Measurements from ENCODE around the gene SCTR.

Gene SCTR

DNA sequence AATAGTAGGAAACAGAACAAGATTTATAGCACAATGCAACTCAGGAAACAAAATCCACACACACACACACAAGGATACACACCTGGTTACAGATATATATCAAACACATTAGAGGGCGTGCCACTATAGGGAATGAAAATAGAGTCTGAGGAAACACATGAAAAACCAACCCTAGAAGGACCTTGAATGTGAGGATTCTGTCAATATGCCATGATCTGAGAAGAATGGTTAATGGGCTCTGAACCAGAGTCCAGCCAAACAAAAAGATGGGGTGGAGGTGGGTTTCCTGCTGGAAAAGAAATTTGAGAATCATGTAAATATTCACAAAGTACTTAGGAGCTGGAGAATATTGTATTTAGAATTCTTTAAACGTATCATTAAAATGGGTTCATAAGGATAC is 100.5 kb downstream of the SCTR start:
- no peaks in the 10 kb centered on the region for H3K36me3 ChIP-seq (ENCODE audit: control insufficient read depth, insufficient read depth, low read length)
- no peak overlapping the region for H3K4me2 ChIP-seq (ENCODE audit: low read length)
- TF ChIP-seq, protein P1, sequence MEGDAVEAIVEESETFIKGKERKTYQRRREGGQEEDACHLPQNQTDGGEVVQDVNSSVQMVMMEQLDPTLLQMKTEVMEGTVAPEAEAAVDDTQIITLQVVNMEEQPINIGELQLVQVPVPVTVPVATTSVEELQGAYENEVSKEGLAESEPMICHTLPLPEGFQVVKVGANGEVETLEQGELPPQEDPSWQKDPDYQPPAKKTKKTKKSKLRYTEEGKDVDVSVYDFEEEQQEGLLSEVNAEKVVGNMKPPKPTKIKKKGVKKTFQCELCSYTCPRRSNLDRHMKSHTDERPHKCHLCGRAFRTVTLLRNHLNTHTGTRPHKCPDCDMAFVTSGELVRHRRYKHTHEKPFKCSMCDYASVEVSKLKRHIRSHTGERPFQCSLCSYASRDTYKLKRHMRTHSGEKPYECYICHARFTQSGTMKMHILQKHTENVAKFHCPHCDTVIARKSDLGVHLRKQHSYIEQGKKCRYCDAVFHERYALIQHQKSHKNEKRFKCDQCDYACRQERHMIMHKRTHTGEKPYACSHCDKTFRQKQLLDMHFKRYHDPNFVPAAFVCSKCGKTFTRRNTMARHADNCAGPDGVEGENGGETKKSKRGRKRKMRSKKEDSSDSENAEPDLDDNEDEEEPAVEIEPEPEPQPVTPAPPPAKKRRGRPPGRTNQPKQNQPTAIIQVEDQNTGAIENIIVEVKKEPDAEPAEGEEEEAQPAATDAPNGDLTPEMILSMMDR (IDR thresholded peaks at IDR 0.05), result no peak
- no peak overlapping the region for H3K27ac ChIP-seq
- no peaks in the 10 kb centered on the region for H3K79me2 ChIP-seq
- peaks cover 42% of the 10 kb centered on the region for H3K4me1 ChIP-seq
- H3K9ac ChIP-seq, result no peak overlapping the region
- no peak overlapping the region for H2AFZ ChIP-seq
- no peak overlapping the region for H3K4me3 ChIP-seq (ENCODE audit: low read depth, low read length)
- no peaks in the 10 kb centered on the region for H3K27me3 ChIP-seq (ENCODE audit: control insufficient read depth, insufficient read depth, low read length)
- no peaks in the 10 kb centered on the region for H3K9me3 ChIP-seq (ENCODE audit: control insufficient read depth, low read length)

DNA sequence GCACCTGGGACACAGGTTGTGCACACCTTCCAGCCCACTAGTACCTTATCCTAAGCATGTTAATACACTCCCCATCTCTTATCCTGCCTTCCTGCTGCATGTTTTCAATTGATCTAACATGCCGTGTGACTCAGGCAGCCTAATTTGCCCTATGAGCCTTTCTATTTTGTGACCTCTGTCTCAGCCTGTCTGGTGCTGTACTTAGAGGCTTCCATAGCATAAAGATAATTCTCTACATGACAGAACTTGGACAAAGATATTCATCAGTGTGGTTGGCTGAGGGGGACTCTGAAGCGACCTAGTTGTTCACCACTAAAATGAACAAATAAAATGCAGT is 101.2 kb downstream of the SCTR start:
- no peaks in the 10 kb centered on the region for H3K79me2 ChIP-seq
- H3K36me3 ChIP-seq (ENCODE audit: control insufficient read depth, insufficient read depth, low read length), result no peaks in the 10 kb centered on the region
- TF ChIP-seq, protein P1 (IDR thresholded peaks at IDR 0.05), result no peak
- H3K9ac ChIP-seq, result no peak overlapping the region
- H3K4me3 ChIP-seq (ENCODE audit: low read depth, low read length), result no peak overlapping the region
- H3K27ac ChIP-seq, result no peak overlapping the region
- H3K27me3 ChIP-seq (ENCODE audit: control insufficient read depth, insufficient read depth, low read length), result no peaks in the 10 kb centered on the region
- no peak overlapping the region for H3K4me2 ChIP-seq (ENCODE audit: low read length)
- no peak overlapping the region for H2AFZ ChIP-seq
- H3K4me1 ChIP-seq, result peaks cover 36% of the 10 kb centered on the region
- no peaks in the 10 kb centered on the region for H3K9me3 ChIP-seq (ENCODE audit: control insufficient read depth, low read length)

DNA sequence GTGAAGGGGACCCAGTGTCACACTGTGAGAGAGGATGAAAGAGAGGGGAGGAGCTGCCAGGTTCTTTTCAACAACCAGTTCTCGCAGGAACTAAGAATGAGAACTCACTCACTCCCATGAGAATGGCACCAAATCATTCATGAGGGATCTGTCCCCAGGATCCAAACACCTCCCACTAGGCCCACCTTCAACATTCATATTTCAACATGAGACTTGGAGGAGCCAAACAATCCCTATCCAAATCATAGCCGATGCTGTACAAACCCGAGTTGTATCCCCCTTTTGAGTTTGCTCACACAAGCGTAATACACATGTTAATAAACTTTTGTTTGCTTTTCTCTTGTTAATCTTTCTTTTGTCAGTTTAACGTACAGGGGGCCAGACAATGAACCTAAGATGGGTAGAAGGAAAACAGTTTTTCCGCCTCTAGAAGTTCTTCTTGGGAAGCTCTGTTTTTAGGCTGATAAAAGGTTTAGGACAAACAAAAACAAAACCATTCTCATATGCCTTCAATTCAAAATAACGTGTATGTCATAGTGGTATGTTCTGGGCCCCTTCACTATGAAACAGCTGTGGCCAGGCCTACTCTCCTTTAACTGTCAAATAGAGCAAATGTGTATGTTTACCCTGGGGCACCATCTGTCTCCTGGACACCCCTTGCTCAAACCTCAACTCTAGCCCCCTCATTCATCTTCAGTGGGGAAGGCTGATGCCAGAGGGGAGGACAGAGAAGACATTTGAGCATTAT is 101.7 kb downstream of the SCTR start:
- TF ChIP-seq, protein P1 (IDR thresholded peaks at IDR 0.05), result no peak
- H3K27ac ChIP-seq, result no peak overlapping the region
- peaks cover 32% of the 10 kb centered on the region for H3K4me1 ChIP-seq
- H3K36me3 ChIP-seq (ENCODE audit: control insufficient read depth, insufficient read depth, low read length), result no peaks in the 10 kb centered on the region
- H3K9me3 ChIP-seq (ENCODE audit: control insufficient read depth, low read length), result no peaks in the 10 kb centered on the region
- no peaks in the 10 kb centered on the region for H3K27me3 ChIP-seq (ENCODE audit: control insufficient read depth, insufficient read depth, low read length)
- H3K79me2 ChIP-seq, result no peaks in the 10 kb centered on the region
- H2AFZ ChIP-seq, result no peak overlapping the region
- H3K4me2 ChIP-seq (ENCODE audit: low read length), result no peak overlapping the region
- no peak overlapping the region for H3K4me3 ChIP-seq (ENCODE audit: low read depth, low read length)
- no peak overlapping the region for H3K9ac ChIP-seq

DNA sequence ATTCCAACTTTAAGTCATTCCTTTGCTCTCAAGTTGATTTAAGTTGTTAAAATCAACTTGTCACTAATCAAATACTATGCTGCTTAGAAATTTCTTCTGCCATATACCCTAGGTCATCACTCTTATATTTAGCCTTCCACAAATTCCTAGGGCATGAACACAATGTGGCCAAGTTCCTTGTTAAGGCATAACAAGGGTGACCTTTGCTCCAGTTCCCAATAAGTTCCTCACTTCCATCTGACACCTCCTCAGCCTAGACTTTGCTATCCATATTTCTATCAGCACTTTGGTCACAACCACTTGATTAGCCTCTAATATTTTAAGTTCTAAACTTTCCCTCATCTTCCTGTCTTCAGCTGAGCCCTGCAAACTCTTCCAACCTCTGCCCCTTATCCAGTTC is 102.5 kb downstream of the SCTR start:
- Histone ChIP-seq H3K9me3 (ENCODE audit: control insufficient read depth, low read length) (no peaks in the 10 kb centered on the region), H3K4me3 (ENCODE audit: low read depth, low read length) (no peak overlapping the region), H3K4me1 (peaks cover 24% of the 10 kb centered on the region), H3K79me2 (no peaks in the 10 kb centered on the region), H3K36me3 (ENCODE audit: control insufficient read depth, insufficient read depth, low read length) (no peaks in the 10 kb centered on the region), H3K27me3 (ENCODE audit: control insufficient read depth, insufficient read depth, low read length) (no peaks in the 10 kb centered on the region), H3K9ac (no peak overlapping the region), H3K27ac (no peak overlapping the region), H2AFZ (no peak overlapping the region), H3K4me2 (ENCODE audit: low read length) (no peak overlapping the region)
- TF ChIP-seq, protein P1 (IDR thresholded peaks at IDR 0.05), result no peak

DNA sequence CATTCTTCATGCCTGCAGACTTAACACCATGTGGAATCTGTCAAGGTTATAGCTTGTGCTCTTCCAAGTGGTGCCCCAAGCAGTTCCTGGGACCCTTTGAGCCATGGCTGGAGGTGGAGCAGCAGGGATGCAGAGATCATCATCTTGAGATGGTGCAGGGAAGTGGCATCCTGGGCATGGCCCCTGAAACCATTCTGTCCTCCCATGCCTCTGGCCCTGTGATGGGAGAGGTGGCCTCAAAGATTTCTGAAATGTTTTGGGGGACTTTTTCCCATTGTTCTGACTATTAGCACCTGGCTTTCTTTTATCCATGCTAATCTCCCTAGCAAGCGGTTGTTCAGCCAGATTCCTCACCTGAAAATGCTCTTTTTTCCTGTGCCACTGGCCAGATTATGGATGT is 103.0 kb downstream of the SCTR start:
- H3K36me3 ChIP-seq (ENCODE audit: control insufficient read depth, insufficient read depth, low read length), result no peaks in the 10 kb centered on the region
- H3K9ac ChIP-seq, result no peak overlapping the region
- no peaks in the 10 kb centered on the region for H3K9me3 ChIP-seq (ENCODE audit: control insufficient read depth, low read length)
- peaks cover 20% of the 10 kb centered on the region for H3K4me1 ChIP-seq
- no peak overlapping the region for H2AFZ ChIP-seq
- H3K4me2 ChIP-seq (ENCODE audit: low read length), result no peak overlapping the region
- H3K79me2 ChIP-seq, result no peaks in the 10 kb centered on the region
- no peak overlapping the region for H3K27ac ChIP-seq
- no peaks in the 10 kb centered on the region for H3K27me3 ChIP-seq (ENCODE audit: control insufficient read depth, insufficient read depth, low read length)
- H3K4me3 ChIP-seq (ENCODE audit: low read depth, low read length), result no peak overlapping the region
- TF ChIP-seq, protein P1 (IDR thresholded peaks at IDR 0.05), result no peak

Data from parathyroid adenoma (tissue), 2 donors.